GM13976 (cell line): ENCODE results near the gene PUDP.
A peak's percentile ranks its signal among the peaks of the same experiment; 100 is the strongest.

ENCODE experiments used
- DNase-seq: peaks from one replicate; pipeline ENCODE4 v3.0.0; 2012; ENCODE audit warnings: low spot score
- in situ Hi-C: fragments of 300-500 bp; cut with MboI; formaldehyde crosslinking; loops from one replicate; pipeline ENCODE4 v1.12.0; 2022; ENCODE audit warnings: low sequenced_read_pairs, mixed read lengths, inconsistent platforms; ENCODE audit not compliant: unreplicated experiment
- TF ChIP-seq, protein P1 (sequence below): IDR thresholded peaks from 2 replicates; pipeline ENCODE4 v1.5.1; 2012; ENCODE audit warnings: borderline replicate concordance, mild to moderate bottlenecking; ENCODE audit not compliant: insufficient read depth; ENCODE audit errors: extremely low read depth, missing control alignments, control extremely low read depth

PUDP gene

DNA sequence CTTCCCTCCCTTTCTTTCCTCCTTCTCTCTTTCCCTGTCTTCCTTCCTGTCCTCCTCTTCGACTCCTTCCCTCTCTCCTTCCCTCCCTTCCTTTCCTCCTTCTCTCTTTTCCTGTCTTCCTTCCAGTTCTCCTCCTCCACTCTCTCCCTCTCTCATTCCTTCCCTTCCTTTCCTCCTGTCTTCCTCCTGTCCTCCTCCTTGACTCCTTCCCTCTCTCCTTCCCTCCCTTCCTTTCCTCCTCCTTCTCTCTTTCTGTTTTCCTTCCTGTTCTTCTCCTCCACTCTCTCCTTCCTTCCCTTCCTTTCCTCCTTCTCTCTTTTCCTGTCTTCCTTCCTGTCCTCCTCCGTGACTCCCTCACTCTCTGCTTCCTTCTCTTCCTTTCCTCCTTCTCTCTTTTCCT lies 5.3 kb upstream of the PUDP start:
- no peak for DNase-seq
- TF ChIP-seq, protein P1, sequence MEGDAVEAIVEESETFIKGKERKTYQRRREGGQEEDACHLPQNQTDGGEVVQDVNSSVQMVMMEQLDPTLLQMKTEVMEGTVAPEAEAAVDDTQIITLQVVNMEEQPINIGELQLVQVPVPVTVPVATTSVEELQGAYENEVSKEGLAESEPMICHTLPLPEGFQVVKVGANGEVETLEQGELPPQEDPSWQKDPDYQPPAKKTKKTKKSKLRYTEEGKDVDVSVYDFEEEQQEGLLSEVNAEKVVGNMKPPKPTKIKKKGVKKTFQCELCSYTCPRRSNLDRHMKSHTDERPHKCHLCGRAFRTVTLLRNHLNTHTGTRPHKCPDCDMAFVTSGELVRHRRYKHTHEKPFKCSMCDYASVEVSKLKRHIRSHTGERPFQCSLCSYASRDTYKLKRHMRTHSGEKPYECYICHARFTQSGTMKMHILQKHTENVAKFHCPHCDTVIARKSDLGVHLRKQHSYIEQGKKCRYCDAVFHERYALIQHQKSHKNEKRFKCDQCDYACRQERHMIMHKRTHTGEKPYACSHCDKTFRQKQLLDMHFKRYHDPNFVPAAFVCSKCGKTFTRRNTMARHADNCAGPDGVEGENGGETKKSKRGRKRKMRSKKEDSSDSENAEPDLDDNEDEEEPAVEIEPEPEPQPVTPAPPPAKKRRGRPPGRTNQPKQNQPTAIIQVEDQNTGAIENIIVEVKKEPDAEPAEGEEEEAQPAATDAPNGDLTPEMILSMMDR: no peak
- in situ Hi-C loops: loop anchor here (25.0 kb wide), 1 partner anchor 434 kb away; no protein-coding TSS in a partner anchor

DNA sequence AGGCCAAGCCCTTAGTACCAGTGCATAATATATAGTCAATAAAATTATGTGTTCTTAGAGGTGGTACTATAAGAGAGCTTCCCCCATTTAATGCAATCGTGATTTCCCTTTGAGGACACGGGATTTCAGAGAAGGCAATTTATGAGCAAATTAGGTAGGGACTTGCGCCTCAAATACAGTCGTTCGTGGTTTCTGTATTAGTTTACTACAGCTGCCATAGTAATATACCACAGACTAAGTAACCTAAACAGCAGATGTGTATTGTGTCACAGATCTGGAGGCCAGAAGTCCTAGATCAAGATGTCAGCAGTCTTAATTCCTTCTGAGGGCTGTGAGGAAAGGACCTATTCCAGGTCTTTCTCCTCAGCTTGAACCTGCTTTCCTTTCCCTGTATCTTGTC lies 1.5 kb upstream of the PUDP start:
- TF ChIP-seq, protein P1: no peak
- in situ Hi-C loops: no loop called here
- DNase-seq: peak; percentile 32

DNA sequence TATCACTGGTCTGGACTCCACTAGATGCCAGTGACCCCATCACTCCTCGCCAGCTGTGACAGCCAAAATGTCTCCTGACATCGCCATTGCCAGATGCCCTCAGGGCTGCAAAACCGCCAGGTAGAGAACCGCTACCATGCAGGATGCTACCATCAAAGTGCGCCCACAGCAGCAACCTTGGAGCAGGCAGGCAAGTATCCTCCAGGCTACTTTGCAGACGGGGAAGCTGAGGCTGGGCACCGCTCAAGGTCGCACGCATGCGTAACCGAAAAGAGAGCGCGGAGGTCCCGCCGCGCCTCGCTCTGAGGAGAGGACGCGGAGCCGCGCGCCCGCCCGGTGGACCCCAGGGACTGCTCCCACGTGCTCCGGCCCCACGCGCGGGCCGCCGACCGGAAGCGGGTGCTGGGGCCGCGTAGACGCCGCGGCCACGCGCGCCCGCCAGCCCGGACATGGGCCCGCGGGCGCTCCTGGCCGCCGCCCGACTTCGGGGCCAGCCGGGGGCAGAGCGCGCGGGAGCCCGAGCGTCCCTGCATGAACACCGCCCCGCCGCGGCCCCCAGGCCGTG lies 458 bp downstream of the PUDP start, which contains the start of gene STS:
Gene STS (plus strand): TSS at position 300 of the 565 bp plus-strand sequence. CDS start 105,488 bp downstream, outside the sequence.
- DNase-seq: no peak

DNA sequence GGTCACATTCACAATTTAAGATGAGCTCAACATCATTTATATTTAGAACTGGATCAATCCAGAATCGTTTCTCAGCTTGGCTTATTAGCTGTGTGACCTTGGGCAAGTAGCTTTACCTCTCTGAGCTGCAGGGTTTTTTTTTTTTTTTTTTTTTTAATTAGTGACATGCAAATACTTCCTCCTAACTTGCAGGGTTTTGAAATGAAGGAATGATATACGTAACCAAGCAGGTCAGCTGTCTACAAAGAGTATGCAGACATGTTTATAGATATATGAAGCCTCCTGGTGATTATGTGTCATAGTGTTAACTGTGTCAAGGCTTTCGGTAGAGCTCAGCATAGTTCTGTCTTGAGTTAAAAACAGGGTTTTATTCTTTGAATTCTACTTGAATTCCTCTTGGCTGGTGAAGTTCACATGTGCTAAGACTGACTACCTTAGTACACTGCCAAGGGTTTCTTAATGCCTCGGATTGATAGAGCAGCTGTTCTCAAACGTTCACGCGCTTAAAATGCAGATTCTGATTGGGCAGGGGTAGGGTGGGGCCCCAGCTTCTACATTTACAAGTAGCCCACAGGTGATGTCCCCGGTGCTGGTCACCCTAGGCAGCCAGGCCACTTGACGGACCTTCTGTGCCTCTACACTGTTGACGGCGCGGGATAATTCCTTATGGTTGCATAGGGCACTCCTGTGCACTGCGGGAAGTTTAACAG lies 1.1 kb downstream of the PUDP start:
- peak; percentile 29 for DNase-seq
- TF ChIP-seq, protein P1: no peak
- in situ Hi-C loops: no loop called here

More for the DNA sequence above, 458 bp downstream of the PUDP start, which contains the start of gene STS:
- TF ChIP-seq, protein P1: no peak
- in situ Hi-C loops: no loop called here

DNA sequence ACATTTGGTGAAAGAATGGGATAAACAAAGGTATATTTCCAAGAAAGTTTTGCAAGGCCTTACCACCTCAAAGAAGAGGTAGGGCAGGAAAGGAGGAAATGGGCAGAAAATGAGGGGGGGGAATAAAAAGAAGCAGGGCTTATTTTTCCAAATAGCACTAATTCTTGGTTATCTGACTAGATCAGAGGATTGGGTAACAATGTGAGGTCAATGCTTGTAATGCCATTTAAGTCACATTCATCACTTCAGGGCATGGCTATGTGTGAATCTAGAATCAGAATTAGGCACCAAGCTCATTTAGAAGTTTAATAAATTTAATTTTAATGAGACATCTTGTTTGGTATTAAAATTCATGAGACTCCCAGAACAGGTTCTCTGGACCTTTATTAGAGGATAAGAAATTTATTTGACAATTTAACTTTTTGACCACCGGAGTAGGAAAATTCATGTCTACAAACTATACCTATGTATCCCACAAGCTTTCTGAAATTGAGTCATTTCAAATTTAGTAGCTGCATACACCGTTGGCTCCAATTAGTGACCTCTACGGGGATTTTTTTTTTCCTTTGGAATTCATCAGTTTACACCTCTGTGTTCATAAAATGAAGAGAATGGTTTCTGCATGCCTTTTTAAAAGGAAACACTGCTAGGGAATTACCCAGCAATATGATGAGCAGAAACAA lies 1.8 kb downstream of the PUDP start:
- TF ChIP-seq, protein P1: no peak
- no peak for DNase-seq
- in situ Hi-C loops: no loop called here

DNA sequence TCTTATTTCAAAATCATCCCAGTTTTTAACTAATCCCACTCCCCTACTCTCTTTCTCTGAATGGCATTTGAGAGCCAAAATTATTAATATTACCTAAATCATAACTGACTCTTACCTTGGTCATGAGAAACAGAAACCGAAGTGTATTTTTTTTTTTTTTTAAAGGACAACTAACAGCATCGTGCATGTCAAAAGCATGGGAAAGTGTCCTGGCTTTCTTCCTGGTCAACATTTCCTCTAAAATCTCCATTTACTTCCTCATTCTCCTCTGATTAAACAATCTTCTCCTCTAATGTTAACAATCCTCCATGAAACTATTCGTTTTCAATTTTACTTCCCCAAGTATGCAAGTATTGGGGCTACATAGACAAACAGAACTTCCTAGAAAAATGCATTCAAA lies 2.5 kb downstream of the PUDP start:
- no peak for DNase-seq
- TF ChIP-seq, protein P1: no peak
- in situ Hi-C loops: no loop called here
